Fibroblast of villous mesenchyme (primary cell): ENCODE measurements around the gene GPR37L1. TPM values are rescaled to one million over a fixed set of nuclear protein-coding genes. Genes with fewer than 3 reads are reported as not detected.

Experiments
- DNase-seq: peaks from one replicate; pipeline ENCODE4 v3.0.0-alpha.2; 2010; ENCODE audit warnings: low read depth
- H3K4me3 ChIP-seq: 2 replicates; pipeline ENCODE4 v1.5.1; 2011; ENCODE audit warnings: low read depth, mild to moderate bottlenecking, low read length
- total RNA-seq: library from RNA; depleted of rRNA; stranded (reverse); fragments of >200 nt; gene quantifications from 2 replicates; pipeline ENCODE4 v1.2.3, GENCODE V29; 2012
- TF ChIP-seq, protein P1 (sequence below): IDR thresholded peaks from 2 replicates; pipeline ENCODE4 v1.5.1; 2012; ENCODE audit warnings: low read depth, mild to moderate bottlenecking, low read length; ENCODE audit not compliant: insufficient read depth

Gene GPR37L1
- total RNA-seq, 1 donor: under 0.01 TPM

DNA sequence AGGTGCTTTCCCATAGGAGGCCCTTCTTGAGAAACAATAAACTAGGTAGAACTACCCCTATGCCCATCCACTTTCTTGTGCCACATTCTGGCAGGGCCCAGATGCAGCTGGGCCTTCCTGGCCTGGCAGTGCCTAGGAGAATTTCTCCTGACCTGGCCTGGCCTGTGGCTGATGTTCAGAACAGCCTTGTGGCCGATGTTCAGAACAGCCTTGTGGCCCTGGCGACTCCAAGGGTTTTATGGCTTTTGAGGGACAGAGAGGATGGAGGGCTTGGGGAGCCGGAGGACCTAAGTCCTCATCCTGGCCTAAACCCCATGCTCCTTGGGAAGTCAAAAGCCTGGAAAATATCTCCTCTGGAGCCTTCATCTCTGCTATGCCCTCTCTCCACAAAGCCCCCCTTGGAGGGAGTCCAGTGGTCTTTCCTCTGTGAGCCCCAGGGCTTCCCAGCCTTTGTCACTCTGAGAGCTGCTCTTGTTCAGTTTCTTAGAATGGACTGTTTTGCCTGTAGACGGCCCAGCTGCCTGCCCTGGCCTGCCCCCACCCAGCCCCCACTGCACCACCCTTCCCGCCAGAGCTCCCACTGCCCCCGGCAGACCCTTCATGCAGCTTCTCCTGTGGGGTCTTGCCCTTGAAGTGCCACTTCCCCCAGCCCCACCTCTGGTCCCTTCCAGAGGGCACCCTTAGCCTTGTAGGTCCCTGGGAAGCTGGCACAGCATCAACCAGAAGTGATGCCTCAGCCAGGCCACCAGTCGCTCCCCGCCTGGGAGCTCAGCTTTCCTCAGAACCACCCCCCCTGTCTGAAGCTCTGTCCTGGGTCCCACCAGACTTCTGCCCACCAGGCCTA lies 7.0 kb downstream of the GPR37L1 start:
- TF ChIP-seq, protein P1, sequence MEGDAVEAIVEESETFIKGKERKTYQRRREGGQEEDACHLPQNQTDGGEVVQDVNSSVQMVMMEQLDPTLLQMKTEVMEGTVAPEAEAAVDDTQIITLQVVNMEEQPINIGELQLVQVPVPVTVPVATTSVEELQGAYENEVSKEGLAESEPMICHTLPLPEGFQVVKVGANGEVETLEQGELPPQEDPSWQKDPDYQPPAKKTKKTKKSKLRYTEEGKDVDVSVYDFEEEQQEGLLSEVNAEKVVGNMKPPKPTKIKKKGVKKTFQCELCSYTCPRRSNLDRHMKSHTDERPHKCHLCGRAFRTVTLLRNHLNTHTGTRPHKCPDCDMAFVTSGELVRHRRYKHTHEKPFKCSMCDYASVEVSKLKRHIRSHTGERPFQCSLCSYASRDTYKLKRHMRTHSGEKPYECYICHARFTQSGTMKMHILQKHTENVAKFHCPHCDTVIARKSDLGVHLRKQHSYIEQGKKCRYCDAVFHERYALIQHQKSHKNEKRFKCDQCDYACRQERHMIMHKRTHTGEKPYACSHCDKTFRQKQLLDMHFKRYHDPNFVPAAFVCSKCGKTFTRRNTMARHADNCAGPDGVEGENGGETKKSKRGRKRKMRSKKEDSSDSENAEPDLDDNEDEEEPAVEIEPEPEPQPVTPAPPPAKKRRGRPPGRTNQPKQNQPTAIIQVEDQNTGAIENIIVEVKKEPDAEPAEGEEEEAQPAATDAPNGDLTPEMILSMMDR: no peak
- H3K4me3 ChIP-seq: no peak overlapping the region
- DNase-seq: no peak

DNA sequence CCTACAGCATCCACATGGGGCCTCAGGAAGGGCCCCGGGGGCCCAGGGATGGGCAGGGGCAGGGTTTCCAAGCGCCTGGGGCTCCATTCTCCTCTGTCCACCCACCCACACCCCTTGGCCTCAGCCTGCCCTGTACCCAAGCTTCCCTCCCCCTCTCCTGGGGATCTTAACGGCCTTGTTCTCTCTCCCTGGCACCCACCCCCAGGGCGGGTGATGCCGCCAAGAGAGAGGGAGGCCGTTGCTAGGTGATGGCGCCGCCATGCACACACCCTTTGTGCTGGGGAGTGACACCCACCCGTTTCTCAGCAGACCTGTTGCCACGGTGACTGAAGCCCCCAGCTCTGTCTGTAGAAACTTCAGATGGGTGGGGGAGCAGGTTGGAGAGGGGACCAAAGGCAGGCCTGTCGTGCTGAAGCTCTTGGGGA lies 7.6 kb downstream of the GPR37L1 start:
- TF ChIP-seq, protein P1: no peak
- H3K4me3 ChIP-seq: no peak overlapping the region
- no peak for DNase-seq

DNA sequence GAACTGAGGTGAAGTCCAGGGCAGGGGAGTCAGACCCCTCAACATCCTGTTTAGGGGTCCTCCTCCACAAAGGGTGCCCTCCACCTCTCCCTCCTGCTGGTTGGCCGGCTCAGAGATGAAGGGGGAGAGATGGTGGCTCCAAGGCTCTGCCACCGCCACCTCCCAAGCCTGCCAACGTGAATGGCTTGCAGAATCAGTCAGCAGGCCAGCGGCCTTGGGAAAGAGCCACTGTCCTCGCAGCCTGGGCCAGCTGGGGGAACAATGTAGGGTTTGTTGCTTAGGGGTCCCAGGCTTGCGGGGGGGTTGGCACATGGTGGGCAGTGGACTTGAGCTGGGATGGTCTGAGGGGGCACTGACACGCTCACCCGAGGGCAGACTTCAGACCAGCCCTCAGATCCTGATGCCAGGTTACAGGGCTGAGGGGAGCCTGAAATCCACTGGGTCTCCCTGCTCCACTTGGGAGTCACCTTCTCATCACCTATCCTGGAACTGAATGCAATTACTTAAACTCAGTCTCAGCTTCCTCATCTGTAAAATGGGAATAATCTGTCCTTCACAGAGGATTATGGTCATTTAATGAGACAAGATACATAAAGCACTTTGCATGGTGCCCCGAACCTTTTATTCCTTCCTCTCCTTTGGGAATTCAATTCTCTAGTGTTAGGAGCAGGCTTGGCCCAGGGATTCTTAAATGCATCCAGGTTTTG lies 8.3 kb downstream of the GPR37L1 start:
- TF ChIP-seq, protein P1: no peak
- DNase-seq: no peak

DNA sequence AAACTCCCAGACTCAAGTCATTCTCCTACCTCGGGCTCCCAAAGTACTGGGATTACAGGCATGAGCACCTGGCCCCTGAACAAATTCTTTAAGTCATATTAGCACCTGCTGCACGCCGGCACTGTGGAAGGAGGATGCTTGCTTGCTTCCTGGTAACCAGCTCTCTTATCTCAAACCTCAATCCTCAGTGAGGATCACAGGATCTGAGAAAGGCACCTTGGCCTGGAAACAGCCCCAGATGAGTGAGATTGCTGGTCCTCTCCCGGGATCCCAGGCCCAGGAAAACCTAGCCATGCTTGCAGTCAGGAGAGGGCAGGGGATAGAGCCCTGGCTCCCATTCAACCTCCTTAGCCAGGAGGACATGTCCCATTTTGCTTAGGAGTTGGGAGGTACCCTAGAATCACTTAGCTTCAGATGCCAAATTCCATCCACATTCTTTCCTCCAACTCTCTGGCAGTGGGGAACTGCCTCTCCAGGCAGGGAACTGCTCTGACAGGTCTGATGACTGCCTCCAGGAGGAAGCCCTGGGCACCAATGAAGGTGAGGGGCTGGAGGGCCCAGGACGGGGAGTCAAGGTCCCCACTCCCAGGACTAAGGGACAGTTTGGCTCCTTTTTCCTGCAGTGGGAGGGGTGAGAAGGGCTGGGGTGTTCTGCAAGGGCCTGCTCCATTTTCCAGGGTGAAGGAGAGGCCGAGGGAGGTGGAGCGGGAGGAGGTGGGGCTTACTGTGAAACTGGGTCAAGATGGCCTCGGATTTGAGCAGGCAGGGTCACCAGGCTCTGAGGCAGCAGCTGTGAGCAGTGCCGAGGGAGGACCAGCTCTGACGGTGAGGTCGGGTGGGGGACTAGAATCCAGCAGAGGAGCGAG lies 9.5 kb downstream of the GPR37L1 start:
- TF ChIP-seq, protein P1: no peak
- H3K4me3 ChIP-seq: no peak overlapping the region
- peak; percentile 30 for DNase-seq

More for the DNA sequence above, 8.3 kb downstream of the GPR37L1 start:
- no peak overlapping the region for H3K4me3 ChIP-seq

DNA sequence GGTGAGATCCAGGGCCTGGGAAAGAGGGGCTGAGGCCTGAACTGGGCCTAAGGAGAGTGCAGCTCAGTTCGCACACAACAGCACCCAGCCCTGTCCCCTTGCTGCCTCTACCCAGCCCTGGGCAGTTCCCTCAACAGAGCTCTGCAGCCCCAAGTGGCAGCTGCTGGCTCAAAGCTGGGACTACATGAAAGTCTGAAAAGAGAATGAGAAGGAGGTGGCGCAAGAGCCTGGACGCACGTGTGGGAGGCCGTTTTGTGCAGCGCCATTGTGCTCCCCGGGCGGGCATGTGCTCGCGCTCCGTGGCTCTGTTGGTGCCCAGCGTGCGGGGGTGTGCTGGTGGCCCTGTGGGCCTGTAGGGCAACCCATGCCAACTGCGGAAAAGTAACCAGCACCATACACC lies 10.3 kb downstream of the GPR37L1 start:
- no peak for DNase-seq

DNA sequence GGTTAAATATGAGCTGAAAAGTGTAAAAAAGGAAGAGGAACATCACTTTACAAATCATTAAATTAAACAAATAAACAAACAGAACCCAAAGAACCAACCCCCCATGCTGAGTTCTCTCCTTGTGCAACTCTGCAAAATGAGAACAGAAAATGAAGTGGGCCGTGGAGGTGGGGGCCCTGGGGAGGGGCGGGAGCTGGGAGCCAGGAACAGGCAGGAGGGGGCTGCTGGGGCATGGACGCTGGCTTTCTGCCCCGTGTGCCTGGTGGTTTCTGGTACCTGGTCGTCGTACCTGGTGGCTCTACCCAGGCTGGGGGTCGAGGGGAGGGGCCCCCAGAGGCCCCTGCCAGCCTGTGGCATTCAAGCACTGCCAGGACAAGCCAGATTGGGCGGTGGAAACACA lies 10.8 kb downstream of the GPR37L1 start:
- no peak overlapping the region for H3K4me3 ChIP-seq
- no peak for DNase-seq
- TF ChIP-seq, protein P1: no peak

More for the DNA sequence above, 10.3 kb downstream of the GPR37L1 start:
- TF ChIP-seq, protein P1: no peak
- H3K4me3 ChIP-seq: no peak overlapping the region
